ENCODE results near the gene GNAT1. TPM values are rescaled to one million over a fixed set of nuclear protein-coding genes. Genes with fewer than 3 reads are reported as not detected.

GNAT1 gene
- total and polyA plus RNA-seq, 2 of the 13 experiments (the other 11 are each of a cell fraction or from before 2014, with no cell fraction given) = 0.15 TPM; not detected in 1

GRCh38 chr3:50210510-50211367 lies 19.3 kb downstream of the GNAT1 start (continued):
- TF ChIP-seq MLXIP (CRISPR knock-in tag; IDR thresholded peaks at IDR 0.05; ENCODE audit: borderline replicate concordance) = no peak
- TF ChIP-seq MTA3 (CRISPR knock-in tag; IDR thresholded peaks at IDR 0.05) = no peak
- no peak for TF ChIP-seq MBD4 (IDR thresholded peaks at IDR 0.05; ENCODE audit: borderline replicate concordance, low read length)
- peak; percentile 77; the same call in 1 of the 2 replicates for TF ChIP-seq ZMYM2 (CRISPR knock-in tag; IDR thresholded peaks at IDR 0.05)
- no peak; the same call in 1 of the 2 replicates for TF ChIP-seq FOSL1 (CRISPR knock-in tag; IDR thresholded peaks at IDR 0.05; ENCODE audit: borderline replicate concordance)
- TF ChIP-seq ZNF761 (CRISPR knock-in tag; conservative IDR thresholded peaks at IDR 0.05) = 0 out of 2 replicates have a peak, but pooled peaks have one; percentile 28
- peak; percentile 53; the same call in 1 of the 2 replicates for TF ChIP-seq ZSCAN22 (CRISPR knock-in tag; IDR thresholded peaks at IDR 0.05)
- peak; percentile 61; the same call in 1 of the 2 replicates for TF ChIP-seq ATF2 (CRISPR knock-in tag; IDR thresholded peaks at IDR 0.05)
- no peak for TF ChIP-seq EEA1 (CRISPR knock-in tag; IDR thresholded peaks at IDR 0.05; ENCODE audit: borderline replicate concordance)
- TF ChIP-seq GATAD1 (CRISPR knock-in tag; IDR thresholded peaks at IDR 0.05) = peak; percentile 61; the same call in 1 of the 2 replicates
- TF ChIP-seq RXRA (CRISPR knock-in tag; IDR thresholded peaks at IDR 0.05) = peak; percentile 99
- TF ChIP-seq ZNF557 (CRISPR knock-in tag; IDR thresholded peaks at IDR 0.05) = no peak
- TF ChIP-seq ZNF180 (CRISPR knock-in tag; IDR thresholded peaks at IDR 0.05; ENCODE audit: borderline replicate concordance, low read depth) = no peak
- no peak for TF ChIP-seq SP4 (CRISPR knock-in tag; IDR thresholded peaks at IDR 0.05)
- TF ChIP-seq MYPOP (CRISPR knock-in tag; IDR thresholded peaks at IDR 0.05) = no peak
- no peak for TF ChIP-seq ZNF414 (CRISPR knock-in tag; IDR thresholded peaks at IDR 0.05)
- no peak for TF ChIP-seq ETS1 (CRISPR knock-in tag; IDR thresholded peaks at IDR 0.05)
- TF ChIP-seq JUNB (CRISPR knock-in tag; IDR thresholded peaks at IDR 0.05; ENCODE audit: borderline replicate concordance) = no peak
- no peak for TF ChIP-seq CENPBD1 (CRISPR knock-in tag; IDR thresholded peaks at IDR 0.05; ENCODE audit: borderline replicate concordance, low read depth)
- no peak for TF ChIP-seq NPAS2 (CRISPR knock-in tag; IDR thresholded peaks at IDR 0.05; ENCODE audit: borderline replicate concordance)
- no peak for TF ChIP-seq CREBL2 (CRISPR knock-in tag; IDR thresholded peaks at IDR 0.05; ENCODE audit: borderline replicate concordance)

Measured in HepG2 (cell line).